A204.1 (cell line): ENCODE measurements around the gene HNRNPH3.

Experiments
- FAIRE-seq: peaks from 2 replicates; lab custom pipeline; 2012; peaks lifted over from hg19 to GRCh38; lab: Jason Lieb, UNC

HNRNPH3 gene

GRCh38 chr10:68332259-68333057 lies 594 bp downstream of the HNRNPH3 start, which contains the start of gene PBLD:
Gene PBLD (minus strand): TSS chr10:68332928. CDS start chr10:68306844, 26,084 bp downstream.
- no peak for FAIRE-seq

DNA sequence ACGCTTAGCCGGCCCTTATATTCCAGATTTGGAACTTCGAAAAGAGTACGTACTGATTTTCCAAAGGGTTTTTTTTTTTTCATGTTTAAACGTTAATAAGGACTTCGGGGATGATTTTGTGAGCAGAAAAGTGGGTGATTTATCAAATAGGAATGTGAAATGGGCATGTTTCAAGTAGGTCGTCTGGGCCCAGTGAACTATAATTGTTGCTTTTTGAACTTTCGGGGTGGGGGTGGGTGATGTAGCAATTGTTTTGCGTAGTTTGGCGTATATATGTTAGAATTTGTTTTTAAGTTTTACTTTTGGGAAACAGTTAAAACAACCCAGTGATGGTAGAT lies 1.2 kb downstream of the HNRNPH3 start:
- no peak for FAIRE-seq

- FAIRE-seq: no peak
Measured at GRCh38 chr10:68333440-68334431, 1.9 kb downstream of the HNRNPH3 start.

GRCh38 chr10:68334672-68335467 lies 3.0 kb downstream of the HNRNPH3 start:
- FAIRE-seq: no peak

DNA sequence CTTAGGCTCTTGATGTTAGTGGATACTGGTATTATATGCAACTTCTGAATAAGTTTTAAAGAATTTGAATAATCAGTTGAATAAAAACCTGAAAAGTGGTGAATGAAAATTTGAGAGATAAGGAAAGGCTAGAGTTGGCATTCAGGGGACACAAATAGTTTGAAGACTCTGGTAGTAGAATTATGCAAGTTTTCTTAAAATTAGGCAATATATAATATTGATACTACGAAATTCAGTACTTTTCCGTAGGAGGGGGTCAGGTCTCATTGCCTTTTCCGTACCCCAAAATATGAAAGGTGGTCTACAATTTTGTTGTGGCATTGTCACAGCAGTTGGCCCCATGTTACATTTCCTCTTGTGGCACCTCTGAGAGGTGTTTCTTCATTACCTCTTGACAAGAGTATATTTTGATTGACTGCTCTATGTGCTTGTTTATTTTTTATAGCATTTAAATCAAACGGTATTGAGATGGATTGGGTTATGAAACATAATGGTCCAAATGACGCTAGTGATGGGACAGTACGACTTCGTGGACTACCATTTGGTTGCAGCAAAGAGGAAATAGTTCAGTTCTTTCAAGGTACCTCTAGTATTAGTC lies 5.0 kb downstream of the HNRNPH3 start:
- FAIRE-seq: no peak

GRCh38 chr10:68340358-68341080 lies 8.7 kb downstream of the HNRNPH3 start:
- FAIRE-seq: no peak

DNA sequence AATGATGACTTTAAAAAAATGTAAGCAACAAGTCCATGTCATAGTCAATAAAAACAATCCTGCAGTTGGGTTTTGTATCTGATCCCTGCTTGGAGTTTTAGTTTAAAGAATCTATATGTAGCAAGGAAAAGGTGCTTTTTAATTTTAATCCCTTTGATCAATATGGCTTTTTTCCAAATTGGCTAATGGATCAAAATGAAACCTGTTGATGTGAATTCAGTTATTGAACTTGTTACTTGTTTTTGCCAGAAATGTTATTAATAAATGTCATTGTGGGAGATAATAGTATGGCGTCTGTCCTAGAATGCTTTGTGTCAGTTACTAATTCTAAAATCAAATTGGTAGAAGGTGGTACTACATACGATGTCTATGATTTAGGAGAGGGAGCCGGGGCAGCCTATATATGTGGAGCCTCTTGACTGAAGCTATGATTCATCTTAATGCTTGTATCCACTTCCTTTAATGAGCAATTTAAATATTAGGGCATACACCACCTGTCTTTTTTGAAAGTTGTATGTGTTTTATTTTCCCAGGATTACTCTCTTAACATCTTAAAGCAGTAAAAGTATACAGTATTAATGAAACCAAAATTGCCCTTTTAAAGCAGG lies 11.1 kb downstream of the HNRNPH3 start:
- no peak for FAIRE-seq

DNA sequence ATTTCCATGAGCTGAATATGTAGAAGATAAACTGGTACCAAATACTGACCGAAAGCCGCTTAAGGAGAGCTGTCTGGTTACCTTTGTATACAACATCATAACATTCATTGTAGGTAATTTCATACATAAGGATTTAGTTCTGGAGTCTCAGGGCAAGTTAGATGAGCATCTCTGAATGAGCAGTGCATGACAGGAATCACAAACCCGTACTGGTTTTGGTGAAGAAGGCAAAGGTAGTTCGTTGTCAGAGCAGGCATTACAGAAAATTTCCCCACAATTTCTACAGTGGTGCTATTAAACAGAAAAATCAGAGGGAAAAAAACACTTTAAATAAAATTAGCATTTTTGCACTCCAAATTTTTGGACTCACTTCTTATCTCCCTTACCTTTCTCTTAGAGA lies 13.8 kb downstream of the HNRNPH3 start:
- FAIRE-seq: no peak

- FAIRE-seq: no peak
Measured at GRCh38 chr10:68346774-68347173, 14.9 kb downstream of the HNRNPH3 start.

- FAIRE-seq: no peak
Measured at GRCh38 chr10:68348265-68348741, 16.4 kb downstream of the HNRNPH3 start.

DNA sequence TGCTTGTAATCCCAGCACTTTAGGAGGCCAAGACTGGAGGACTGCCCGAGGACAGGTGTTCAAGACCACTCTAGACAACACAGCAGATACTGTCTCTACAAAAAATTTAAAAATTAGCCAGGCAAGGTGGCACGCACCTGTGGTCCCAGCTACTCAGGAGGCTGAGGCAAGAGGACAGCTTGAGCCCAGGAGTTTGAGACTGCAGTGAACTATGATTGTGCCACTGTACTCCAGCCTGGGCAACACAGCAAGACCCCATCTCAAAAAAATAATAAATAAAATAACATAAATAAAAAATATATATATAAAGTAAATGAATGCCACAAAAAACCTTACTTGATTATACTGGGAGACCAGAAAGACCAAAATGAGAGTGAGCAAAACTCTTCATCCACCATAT lies 21.7 kb downstream of the HNRNPH3 start:
- no peak for FAIRE-seq

GRCh38 chr10:68359189-68359588 lies 27.3 kb downstream of the HNRNPH3 start:
- FAIRE-seq: peak; percentile 91

DNA sequence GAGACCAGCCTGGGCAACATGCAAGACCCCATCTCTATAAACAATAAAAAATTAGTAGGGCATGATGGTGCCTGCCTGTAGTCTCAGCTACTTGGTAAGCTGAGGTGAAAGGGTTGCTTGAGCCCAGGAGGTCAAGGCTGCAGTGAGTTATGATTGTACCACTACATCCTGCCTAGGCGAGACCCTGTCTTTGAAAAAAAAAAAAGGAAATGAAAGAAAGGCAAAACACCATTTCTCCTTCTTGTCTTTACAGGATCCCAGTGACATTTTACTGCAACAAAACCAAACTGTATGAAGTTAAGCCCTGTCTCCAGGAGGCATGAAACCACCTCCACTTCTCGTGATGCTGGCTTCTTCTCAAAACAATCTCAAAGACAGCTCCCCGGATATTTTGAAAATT lies 30.7 kb downstream of the HNRNPH3 start:
- FAIRE-seq: no peak

DNA sequence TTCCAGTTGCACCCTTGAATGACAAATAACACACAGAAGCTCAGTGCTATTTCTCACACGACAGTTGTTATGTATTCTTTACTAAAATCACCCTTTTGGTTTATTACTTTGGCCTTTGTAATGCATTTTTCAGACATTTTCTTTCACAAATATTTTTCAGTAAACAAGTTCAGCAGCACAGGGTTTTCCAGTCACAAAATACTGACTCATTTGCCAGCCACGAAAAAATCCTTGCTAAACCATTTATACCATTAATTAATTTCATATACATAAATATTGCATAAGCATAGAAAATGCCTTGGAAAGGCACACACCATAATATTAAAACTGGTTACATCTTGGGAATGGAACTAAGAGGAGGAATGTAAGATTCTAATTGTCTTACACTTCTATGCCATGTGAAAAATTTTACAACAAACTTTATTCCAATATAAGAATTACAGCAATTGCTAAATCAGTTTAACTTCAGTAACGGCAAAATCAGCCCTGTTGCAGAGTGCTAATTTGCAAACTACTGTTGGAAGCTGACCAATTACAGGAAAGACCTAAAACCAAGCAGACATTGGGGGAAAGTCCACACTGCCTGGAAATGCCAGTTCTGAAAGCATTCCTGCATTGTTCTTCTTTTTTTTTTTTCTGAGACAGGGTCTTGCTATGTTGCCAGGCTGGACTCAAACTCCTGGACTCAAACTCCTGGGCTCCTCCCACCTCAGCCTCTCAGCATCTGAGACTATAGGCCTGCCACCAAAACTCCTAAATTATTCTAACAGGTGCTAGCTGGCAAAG lies 32.4 kb downstream of the HNRNPH3 start:
- no peak for FAIRE-seq

DNA sequence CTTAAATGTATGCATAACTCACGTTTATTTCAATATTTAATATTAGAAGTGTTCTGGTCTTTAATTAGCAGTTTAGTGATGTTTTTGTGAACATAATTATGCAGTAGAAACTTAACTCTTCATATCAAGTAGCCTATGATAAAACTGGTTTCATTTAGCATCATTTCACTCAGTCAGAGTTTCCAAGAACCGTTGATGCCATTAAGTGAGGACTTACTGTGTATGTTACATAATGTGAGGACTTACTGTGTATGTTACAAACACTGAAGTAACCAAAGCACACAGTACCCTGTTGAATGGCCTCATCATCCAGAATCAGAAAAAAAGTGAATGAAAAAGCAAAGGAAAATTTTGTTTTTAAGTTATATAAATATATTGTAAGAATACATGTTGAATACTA lies 33.7 kb downstream of the HNRNPH3 start:
- FAIRE-seq: no peak

DNA sequence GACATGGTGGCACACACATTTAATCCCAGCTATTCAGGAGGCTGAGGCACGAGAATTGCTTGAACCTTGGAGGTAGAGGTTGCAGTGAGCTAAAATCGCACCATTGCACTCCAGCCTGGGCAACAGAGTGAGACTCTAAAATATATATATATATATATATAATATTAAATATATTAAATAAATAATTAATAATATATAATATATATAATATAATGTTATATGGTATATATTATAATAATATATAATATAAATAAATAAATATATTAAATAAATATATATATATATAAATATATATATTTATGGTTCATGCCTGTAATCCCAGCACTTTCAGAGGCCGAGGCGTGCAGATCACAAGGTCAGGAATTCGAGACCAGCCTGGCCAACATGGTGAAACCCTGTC lies 34.7 kb downstream of the HNRNPH3 start:
- peak; percentile 40 for FAIRE-seq

- FAIRE-seq: no peak
Measured at GRCh38 chr10:68367121-68367520, 35.3 kb downstream of the HNRNPH3 start.

GRCh38 chr10:68371604-68372003 lies 39.7 kb downstream of the HNRNPH3 start:
- FAIRE-seq: no peak

- FAIRE-seq: no peak
Measured at GRCh38 chr10:68385740-68386139, 53.9 kb downstream of the HNRNPH3 start.
